OCI-M2 (cell line): ENCODE results near the gene BICD2.

Experiments
- DNase-seq: peaks from one replicate; lab custom pipeline; 2025; ENCODE audit not compliant: unreplicated experiment; lab: John Stamatoyannopoulos, UW

Gene BICD2

GRCh38 chr9:92716557-92716956 is 48.1 kb downstream of the BICD2 start:
- no peak for DNase-seq

GRCh38 chr9:92715488-92716231 is 49.0 kb downstream of the BICD2 start:
- DNase-seq: no peak

- DNase-seq: no peak
These were observed 49.7 kb downstream of the BICD2 start for GRCh38 chr9:92714787-92715487.

GRCh38 chr9:92714016-92714415 is 50.6 kb downstream of the BICD2 start:
- DNase-seq: no peak

GRCh38 chr9:92713528-92713927 is 51.1 kb downstream of the BICD2 start:
- DNase-seq: no peak

GRCh38 chr9:92712767-92713166 is 51.9 kb downstream of the BICD2 start:
- DNase-seq: no peak

GRCh38 chr9:92711844-92712243 is 52.8 kb downstream of the BICD2 start:
- no peak for DNase-seq

GRCh38 chr9:92711146-92711545 is 53.5 kb downstream of the BICD2 start:
- no peak for DNase-seq

- DNase-seq: no peak
These were observed 54.3 kb downstream of the BICD2 start for GRCh38 chr9:92710368-92710767.

- DNase-seq: no peak
These were observed 54.7 kb downstream of the BICD2 start for GRCh38 chr9:92709954-92710353.

GRCh38 chr9:92709240-92709639 is 55.4 kb downstream of the BICD2 start:
- DNase-seq: no peak

GRCh38 chr9:92707530-92707929 is 57.1 kb downstream of the BICD2 start:
- no peak for DNase-seq

GRCh38 chr9:92706218-92706940 is 58.3 kb downstream of the BICD2 start:
- no peak for DNase-seq

- no peak for DNase-seq
These were observed 60.1 kb downstream of the BICD2 start for GRCh38 chr9:92704528-92704927.

- DNase-seq: no peak
These were observed 68.0 kb downstream of the BICD2 start for GRCh38 chr9:92696619-92697018.

GRCh38 chr9:92686954-92687353 is 77.7 kb downstream of the BICD2 start:
- DNase-seq: no peak

- DNase-seq: no peak
These were observed 79.6 kb downstream of the BICD2 start for GRCh38 chr9:92685022-92685421.

- DNase-seq: no peak
These were observed 82.4 kb downstream of the BICD2 start for GRCh38 chr9:92682269-92682668.

GRCh38 chr9:92680166-92681119 is 84.2 kb downstream of the BICD2 start:
- DNase-seq: no peak

GRCh38 chr9:92679413-92680165 is 85.0 kb downstream of the BICD2 start:
- DNase-seq: no peak
